SKM-1 (cell line): ENCODE results near the gene SLC5A7.

ENCODE experiments used
- DNase-seq: peaks from one replicate; lab custom pipeline; 2025; ENCODE audit not compliant: unreplicated experiment; lab: John Stamatoyannopoulos, UW

Gene SLC5A7

DNA sequence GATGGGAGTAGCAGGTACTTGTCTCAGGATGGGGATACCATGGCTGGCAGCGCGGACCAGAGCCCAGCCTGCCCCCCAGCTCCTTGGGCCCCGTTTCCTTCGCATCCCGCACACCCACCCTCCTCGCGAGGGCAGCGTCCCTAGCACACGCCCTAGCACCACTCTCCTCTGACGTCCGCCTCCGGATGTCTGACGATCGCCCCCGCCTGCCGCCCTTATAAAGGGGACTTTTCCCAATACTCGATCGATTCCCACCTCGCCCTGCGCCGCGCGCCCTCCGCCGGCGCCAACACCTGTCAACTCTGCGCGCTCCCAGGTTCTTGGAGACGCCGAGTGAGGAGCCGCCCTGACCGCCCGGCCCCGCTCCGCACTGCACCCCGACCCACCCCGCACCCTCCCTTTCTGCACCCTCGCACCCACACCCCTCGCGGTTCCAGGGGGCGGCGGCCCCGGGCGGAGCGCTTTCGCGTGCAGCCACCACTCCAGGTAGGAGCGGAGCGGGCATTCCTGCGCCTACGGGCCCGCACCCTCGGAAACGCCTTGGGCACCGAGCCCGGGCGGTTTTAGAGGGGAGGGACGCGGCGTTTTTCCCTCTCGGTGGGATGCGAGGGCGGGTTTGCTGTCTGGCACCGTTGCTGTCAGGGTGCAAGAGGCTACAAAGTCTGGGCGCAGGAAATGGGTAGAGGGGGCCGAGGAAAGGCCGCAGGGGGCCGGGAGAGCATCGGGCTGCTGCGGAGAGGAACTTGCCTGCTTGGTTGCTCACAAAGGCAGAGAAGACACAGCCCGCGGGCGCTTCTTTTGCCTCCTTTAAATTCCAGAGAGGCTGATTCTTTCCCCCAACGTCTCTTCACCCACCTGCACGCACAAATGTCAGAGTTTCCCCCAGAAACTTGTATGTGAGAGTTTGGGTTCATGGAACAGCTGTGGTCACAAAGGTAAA, at the start of gene SLC5A7:
TSS of gene SLC5A7 (plus strand) at position 247 of the 940 bp plus-strand sequence. CDS start 1,632 bp downstream, outside the sequence.
- DNase-seq = no peak

DNA sequence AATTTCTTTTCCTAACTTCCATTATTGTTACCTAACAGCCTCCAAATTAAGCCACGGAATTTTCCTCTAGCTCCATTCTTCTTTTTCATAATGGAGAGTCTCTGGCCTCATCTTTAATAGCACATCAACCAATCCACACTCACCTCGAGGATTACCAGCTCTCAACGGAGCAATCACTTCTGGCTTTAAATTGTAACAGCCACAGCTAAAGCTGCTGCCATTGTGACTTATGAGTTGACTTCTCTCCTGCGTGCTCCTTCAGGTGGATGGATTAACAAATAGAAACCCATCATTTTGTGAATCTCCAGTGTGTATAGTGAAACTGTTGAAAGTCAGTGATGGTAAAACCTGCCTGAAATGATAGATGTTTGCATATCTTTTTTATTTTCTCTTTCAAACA, 24.9 kb upstream of the SLC5A7 start:
- no peak for DNase-seq

DNA sequence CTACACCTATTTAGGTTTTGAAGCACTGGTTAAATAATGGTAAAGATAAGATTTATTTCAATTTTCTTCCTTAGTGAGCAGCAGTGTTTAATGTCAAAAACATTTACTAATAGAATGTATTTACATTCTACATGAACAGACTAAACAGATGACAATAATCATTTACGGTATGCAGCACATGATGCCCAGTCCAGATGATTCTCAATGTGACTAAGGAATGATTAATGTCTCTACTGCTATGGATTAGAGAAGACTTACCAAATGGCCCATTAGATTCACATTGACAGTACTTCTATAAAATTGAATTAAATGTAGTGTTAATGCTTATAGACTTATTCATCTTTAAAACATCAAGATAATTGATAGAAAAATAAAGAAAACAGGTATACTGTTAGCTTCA, 22.1 kb upstream of the SLC5A7 start:
- DNase-seq = no peak

DNA sequence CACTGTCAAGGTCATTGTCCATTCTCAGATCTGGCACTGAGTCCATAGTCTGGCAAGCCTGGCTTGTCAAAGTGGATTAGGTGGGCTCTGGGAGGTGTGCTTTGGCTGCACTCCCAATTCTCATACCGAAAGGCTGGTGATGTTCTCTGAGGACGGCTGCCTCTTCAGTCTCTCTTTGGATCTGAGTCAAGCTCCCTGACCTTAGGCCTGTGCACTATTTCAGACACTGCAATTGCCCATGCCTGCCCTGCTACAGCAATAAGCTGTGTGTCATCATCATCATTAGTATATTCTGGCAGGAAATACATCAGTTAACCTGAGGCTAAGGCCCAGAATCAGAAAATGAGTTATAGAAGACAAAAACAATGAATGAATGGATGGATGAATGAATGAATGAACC, 1.6 kb upstream of the SLC5A7 start:
- no peak for DNase-seq

DNA sequence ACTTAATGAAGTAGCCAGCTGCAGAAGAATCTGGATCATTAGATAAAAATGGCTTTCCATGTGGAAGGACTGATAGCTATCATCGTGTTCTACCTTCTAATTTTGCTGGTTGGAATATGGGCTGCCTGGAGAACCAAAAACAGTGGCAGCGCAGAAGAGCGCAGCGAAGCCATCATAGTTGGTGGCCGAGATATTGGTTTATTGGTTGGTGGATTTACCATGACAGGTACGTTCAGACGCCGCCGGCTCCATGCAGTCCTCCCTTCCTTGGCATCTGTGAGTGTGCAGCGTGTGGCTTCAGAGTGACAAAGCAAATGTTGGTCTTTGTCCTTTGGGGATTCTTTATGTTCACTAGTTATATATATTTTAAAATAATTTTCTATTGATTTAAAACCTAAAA, 1.8 kb downstream of the SLC5A7 start:
- DNase-seq = no peak

DNA sequence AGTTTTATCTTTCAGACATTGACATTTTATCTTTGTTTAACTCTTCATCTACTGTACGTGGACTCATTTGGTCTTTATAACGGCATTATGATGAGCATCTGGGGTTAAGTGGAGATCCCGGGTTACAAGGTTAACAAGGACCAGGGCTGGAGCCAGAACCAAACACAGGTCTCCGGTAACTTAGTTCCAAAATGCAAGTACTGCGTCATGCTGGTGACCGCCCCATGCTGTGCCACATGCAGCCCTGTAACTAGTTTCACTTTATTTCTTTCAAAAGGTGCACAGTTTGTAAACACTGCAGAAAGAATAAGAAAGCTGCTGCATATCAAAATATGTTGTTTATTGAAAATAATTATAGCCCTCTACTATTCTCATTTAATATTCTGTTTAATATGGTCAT, 3.1 kb downstream of the SLC5A7 start:
- no peak for DNase-seq

DNA sequence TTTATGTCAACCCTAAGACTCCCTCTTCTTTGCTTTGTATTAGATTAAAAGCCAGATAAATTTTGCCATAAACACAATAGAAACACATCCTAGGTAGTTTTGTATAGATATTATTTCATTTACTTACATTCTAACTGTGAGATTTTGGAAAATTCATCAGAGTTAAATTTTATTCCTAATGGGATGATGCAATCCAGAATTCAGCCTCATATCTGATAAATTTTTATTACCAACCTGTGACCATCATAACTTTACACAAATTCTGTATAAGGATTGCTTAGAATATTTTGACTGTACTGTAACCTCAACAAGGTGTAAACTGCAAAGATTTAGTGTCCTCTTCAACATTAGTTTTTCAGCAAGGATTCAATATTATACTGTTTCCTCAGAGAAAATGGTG, 4.4 kb downstream of the SLC5A7 start:
- DNase-seq = no peak

DNA sequence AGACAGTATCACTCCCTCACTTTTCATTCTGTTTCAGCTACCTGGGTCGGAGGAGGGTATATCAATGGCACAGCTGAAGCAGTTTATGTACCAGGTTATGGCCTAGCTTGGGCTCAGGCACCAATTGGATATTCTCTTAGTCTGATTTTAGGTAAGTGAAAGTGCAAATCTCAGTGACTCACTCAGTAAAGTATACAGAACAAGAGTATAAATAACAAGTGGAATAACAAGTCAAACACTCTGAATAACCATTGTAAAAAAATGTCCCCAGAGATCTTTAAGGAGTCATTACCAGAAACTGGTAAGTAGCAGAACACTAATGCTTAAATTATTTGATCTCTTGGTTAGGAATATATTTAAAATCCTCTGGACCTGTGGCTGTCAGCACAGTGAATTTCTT, 5.7 kb downstream of the SLC5A7 start:
- DNase-seq = no peak

DNA sequence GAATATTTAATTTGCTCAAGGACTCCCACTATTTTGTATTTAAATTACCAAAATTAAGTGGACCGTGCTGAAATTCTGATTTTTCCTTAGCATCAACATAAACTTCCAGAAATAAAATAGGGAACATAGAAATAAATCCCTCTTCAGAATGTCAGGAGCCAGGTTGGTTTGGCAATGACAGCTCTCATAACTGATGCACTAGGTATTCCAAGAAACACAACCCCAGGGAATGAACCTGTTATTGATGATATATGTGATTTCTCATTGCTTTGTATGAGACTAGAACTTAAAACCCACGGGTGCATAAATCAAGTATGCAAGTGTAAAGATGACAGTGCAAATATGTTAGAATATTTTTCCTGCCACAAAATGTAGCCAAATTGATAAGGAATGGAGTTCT, 12.8 kb downstream of the SLC5A7 start:
- DNase-seq = no peak

DNA sequence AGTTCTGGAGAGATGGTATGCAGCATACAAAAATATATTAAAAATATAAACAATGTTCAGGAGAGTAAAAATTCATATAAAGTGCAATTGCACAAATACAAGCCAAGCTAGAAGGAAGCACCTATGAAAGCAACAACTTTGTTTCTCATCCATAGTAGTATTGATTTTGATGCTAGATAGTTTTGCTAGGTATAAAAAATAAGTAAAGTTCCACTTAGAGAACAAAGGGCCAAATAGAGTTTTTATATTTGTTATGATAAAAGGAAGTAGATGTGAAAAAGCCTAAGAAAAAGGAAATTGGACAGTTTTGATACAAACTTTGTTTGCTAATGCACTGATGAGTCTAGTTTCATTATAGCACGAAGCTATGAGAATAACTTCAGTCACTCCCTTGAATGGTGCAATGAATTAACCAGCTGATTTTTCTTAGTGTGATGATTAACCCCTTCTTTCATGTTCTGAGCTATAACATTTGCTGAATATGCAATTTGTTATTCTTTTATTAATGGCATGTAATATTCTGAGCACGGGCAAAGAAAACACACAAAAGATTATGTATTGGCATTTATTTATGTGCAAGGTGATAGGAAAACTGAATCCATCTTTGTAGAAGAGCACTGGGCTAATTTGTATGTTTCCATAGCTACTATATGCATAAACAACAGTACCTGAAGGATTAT, 24.7 kb downstream of the SLC5A7 start:
- no peak for DNase-seq

DNA sequence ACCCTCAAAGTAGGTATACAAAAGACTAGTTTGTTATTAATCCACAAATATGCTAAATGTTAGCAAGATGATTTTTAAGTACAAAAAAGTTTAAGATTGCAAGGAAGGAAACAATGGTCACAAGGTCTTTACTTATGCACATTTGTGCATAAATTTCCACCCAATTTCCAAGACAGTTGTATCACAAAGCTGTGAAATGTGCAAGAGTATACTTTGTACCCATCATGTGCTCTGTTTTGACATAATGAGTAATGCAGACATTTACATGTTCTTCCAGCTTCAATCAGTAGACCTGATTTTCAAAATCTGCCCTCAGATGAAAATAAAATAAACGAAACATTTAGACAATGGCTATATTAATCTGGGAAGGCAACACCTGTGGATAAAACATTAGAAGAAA, 27.0 kb downstream of the SLC5A7 start:
- no peak for DNase-seq

DNA sequence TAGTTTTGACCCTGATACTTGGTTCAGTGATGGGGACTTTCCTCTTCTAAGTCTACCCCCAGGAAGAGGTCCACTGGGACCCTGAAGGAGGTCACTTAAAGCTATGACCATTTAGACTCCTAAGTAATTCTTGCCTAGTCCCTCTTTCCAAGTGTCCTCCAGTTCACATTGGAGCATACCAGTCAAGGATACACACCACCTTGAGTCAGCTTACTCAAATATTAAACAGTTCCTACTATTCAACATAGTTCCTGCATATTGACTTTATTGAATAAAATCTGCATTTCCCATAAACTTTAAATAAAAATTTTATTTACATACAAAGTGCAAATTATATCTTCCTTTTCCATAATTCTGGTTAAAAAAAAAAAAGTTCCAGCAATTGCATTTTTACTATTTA, 36.3 kb downstream of the SLC5A7 start:
- DNase-seq = no peak

DNA sequence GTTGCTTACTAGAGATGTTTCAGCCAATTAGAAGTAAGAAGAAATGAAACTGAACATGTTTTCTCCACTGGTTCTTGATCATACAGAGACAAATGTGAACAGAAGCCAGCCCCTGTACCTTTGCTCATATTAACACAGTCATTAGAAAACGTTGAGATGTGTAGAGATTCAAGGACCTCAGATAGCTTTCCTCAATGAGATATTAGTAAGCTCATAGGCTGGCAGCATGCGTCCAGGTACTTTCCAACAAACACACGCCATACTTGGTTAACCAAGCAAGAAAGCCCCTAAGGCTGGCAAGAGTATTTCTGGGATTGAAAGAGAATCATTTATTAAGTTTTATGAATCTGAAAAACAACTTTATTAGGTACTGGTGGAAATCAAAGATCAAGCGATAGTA, 37.5 kb downstream of the SLC5A7 start:
- no peak for DNase-seq

DNA sequence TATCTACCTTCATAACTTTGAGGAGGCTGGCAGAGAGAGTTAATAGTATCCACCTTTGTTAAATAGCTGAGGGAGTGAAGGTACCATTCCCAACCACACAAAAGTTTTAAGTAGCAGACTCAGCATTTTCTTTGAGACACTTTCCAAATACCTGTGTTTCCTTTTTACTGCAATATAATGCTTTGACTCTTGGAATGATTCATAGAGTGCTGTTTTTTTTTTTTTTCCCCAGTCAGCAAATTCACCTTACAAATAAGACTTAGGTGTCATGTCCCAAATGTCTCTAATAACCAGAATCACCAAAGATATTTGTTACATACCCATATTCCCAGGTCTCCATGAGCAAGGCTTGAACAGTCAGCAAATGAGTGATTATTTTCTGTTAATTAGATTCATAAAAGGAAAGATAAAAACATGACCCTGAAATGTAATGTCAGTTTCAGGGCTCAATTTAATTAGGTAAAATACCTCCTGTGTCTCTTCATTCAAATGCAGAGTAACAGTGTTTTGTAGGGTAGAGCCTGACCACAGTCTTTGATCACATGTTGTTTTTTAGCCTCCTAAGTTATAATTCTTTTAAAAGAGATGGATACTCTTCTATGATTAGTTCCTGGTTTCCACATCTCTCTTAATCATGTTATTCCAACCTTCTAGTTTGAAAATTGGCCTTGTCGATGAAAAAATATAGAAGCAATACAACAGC, 39.9 kb downstream of the SLC5A7 start:
- no peak for DNase-seq

DNA sequence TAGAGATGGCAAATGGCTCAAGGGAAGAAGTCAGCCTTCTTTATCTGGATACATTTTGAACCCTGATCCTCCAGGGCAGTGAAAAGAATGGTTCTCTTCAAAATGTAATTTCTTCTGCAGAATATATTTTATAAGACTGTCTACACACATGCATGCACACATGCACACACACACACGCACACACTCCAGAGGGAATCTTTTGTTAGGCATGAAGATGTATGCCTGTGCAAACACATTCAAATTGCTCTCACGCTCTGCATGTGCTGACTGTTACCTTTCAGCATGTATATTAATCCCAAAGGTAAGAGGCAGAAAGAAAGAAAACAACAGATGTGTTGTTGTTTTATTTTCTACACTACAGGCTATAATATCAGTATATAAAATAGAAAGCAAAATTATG, 43.2 kb downstream of the SLC5A7 start:
- DNase-seq = no peak

DNA sequence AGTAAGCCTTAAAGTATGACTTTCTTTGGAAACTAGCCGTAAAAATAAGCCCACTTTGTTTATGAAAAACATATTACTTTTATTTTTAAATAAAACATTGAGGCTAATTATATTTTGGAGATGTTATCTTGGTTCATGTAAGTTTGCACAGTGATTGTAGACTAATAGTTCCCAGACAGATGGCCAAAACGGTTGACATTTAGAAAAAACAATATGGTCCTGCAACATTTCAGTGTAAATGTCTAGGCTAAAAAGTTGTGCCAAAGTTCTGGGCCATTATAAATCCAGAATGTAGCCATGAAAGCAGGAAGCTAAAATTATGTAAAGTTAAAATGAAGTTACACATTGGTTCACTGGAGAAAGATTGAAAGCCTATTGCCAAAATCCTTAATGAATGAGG, 43.6 kb downstream of the SLC5A7 start:
- DNase-seq = no peak

DNA sequence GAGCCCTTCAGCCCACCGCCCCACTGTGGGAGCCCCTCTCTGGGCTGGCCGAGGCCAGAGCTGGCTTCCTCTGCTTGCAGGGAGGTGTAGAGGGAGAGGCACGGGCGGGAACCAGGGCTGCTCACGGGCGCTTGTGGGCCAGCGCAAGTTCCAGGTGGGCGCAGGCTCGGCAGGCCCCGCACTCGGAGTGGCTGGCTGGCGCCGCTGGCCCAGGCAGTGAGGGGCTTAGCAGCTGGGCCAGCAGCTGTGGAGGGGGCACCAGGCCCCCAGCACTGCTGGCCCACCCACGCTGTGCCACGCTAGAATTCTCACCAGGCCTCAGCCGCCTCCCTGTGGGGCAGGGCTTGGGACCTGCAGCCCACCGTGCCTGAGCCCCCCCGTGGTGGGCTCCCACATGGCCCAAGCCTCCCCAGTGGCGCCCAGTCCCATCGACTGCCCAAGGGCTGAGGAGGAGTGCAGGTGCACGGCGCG, 45.2 kb downstream of the SLC5A7 start:
- no peak for DNase-seq

DNA sequence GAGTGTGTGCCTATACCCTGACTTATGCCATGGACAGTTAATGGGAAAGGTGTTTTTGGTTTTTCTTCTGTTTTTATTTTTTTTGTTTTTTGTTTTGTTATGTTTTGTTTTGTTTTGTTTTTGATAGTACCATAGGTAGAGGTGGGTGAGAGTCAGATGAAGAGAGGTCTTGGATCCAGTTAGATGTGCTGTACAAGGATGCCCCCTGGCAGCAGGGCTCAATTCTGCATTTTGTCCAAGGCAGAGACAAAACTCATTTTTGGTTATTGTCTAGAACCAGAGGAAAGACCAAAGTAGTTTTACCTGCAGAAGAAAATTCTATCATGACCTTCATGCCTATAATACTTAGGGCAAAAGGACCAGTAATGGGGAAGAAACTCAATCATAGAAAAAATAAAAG, 48.5 kb downstream of the SLC5A7 start:
- DNase-seq = no peak

DNA sequence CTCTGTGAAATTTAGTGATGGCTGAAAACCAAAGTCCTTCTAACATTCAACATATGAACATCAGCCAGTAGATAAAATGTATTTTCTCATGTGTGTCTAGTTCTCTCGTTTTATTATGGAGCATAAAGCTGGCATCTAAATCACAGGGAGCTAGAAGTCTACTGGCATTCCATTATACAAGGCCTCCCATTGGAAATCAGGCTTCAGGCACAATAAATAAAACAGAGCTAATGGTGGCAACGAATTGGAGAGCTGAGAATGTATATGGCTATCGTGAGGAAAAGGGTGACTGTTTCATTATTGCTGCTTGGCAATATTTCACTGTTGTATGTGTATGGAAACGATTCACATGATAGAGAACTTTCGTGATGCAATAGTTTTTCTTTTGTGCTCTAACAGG, 62.4 kb downstream of the SLC5A7 start:
- no peak for DNase-seq

DNA sequence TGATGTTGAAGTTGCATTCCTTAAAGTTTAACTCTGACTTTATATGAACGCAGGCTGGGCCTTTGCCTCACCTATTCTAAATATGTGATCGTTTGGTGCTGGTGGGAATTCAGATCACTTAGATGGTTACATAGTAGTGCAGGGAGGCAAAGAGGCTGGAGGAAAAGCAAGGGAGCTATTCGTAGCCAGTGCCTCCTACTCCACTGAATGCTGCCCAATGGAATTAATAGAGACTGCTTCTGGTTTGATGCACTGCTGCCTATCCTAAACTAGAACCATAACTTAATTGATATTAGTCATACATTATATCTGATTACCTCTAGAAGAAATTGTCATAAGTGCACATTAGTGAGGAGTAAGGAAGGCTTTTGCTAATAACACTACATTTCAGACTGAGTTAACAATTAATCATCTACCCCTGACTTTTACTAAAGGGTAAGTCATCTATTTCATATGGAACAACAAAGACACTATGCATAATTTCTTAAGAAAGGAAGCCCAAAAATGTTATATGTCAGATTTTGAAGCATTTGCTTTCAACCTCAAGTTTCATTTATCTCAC, 72.3 kb downstream of the SLC5A7 start:
- DNase-seq = no peak

DNA sequence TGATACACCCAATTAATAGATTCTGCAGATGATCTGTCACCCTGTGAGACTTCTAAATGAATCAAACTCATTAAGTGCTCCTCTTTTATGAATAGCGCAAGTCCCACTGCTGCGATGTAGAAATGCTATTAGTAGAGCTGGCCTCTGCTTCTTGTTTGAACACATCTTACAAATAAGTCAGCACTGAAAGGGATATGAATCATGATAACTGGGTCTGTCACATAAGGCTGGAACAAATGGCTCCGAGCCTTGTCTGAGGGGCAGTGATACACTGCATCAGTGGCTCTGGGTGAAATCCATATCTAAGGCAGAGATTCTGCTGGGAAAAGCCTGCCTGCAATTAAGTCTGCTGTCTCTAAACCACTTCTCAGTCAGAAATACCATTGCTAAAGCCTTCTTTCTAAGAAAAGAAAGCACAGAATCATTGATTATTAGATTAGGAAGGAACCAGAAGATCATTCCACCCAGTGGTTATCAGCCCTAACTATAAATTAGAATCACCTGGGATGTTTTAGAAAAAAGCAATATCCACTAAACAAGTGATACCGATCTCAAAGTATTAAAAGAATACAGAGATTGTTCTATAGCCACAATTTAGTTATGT, 75.2 kb downstream of the SLC5A7 start:
- no peak for DNase-seq
